HG03175 (cell line): Measurements from ENCODE around the gene CENPO.

Experiments
- ATAC-seq: cut with Tn5 transposase; IDR thresholded peaks from one replicate; pipeline ENCODE4 v1.9.1; 2021; ENCODE audit warnings: mild to moderate bottlenecking, moderate library complexity; ENCODE audit not compliant: unreplicated experiment

CENPO gene

DNA sequence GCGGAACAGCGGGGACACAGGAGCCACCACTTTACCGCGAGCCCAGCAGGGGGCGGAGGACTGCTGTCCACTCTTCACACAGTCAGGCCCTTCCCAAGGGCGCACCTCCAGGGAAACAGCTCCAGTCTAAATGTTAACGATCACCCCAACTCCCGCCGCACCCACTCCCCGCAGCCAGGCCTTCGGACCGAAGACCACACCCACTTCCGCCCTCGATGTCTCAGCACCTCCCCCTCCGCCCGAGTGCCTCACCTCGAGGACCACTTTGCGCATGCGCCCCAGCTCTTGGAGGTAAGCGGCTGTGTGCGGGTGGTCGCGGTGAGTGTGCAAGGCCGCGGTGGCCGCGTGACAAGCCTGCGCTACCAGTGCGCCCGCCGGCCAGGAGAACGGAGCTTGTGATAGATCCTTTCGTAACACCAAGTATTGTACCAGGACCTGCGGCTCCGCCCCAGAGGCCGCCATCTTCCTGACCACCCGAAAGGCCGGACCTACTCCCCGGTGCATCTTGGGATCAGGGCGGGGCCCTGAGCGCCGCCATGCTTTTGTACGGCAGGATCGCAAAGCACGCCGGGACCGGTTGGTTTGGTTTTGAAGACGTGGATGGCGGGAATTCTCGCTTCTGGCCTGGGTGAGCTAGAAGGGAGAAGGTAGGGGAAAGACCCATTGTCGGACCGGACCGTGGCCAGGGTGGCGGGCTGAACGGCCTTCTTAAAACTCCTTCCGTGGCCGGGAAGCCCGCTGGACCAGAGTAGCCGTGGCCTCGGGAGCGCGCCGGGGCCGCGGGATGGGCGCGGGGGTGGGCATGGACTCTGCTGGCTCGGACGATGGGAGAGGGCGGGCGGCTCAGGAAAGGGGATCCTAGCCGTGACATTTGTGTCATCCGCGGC lies at the start of gene CENPO, which contains the start of gene PTRHD1:
CENPO (plus strand) TSS at position 552 of the 887 bp plus-strand sequence. CDS start 495 bp downstream, outside the sequence.
PTRHD1 (minus strand) TSS at position 518 of the 887 bp plus-strand sequence; CDS start at position 504, 14 bp downstream.
- ATAC-seq, result peak; percentile 93

- ATAC-seq, result no peak
These were observed 49.3 kb upstream of the CENPO start for GRCh38 chr2:24743924-24744323.

DNA sequence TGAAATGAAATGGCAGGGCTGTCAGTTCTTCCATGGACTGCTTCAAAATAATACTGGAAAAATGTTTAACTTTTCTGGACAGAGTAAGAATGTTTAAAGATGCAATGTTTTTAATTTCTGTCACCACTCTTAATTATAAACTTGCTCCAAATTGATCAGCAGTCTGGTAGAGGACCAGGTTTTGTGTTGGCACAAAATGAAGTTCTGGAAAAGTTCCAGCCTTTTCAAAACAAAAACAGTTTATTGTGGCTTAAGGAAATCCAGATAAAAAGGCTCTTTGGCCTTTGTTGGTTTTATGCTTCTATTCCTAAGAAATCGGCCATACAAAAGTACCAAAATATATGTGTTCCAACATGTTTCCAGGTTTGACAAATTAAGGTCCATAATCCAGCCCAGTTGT lies 48.9 kb upstream of the CENPO start:
- ATAC-seq, result no peak

GRCh38 chr2:24745825-24746224 lies 47.4 kb upstream of the CENPO start:
- ATAC-seq, result no peak

- no peak for ATAC-seq
These were observed 45.9 kb upstream of the CENPO start for GRCh38 chr2:24747299-24747698.

GRCh38 chr2:24749069-24749691 lies 44.0 kb upstream of the CENPO start:
- no peak for ATAC-seq

- ATAC-seq, result no peak
These were observed 38.1 kb upstream of the CENPO start for GRCh38 chr2:24754985-24755705.

DNA sequence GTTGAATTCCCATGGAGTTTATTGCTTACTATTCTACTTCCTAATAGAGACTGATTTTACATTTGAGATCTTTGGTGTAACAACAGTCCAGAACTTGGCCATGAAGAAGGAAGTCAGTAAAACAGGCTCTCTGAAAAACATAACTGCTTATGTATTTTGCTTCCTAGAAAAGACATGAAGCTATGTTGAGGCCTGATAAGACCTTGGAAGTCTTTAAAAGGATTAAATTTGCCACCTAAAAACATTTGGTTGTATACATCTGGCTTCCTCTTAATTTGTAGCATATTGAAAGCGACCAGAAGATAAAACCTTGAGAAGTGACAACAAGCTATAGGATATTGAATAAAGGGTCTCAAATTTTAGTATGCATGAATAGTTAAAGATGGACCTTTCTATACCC lies 36.4 kb upstream of the CENPO start:
- no peak for ATAC-seq

DNA sequence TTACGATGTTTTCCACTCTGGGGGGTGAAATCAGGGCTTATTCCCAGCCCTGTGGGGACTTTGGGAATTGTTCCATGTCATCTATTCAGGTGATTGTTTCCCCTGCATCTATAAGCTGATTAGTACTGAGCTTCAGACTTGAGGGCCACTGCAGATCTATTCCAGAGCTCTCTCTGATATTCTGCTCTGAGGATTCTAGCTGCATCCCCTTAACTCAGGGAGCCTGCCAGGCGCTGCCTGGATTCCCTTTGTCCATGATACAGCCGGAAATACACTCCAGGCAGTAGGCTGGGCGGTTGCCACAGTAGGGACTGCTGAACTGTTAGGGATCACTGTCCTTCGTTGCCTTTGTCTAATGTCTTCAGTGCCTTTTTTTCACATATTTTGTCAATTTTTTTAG lies 31.4 kb upstream of the CENPO start:
- no peak for ATAC-seq

DNA sequence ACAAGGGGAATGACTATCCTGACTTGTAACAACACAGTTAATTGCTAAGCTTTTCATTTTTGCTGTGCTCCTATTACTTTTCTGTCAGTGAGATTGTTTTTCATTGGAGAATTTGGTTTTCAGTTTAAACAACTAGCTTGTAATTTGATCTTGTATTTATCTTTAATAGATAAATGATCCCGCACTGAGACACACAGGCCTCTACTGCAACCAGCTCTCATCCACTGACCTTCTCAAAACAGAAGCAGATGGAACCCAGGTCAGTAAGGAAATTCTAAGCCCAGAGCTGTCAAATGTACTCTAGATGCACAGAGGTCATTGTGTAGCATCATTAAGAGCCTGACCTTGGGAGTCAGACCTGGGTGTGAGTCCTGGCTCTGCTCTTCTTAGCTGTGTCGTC lies 30.7 kb upstream of the CENPO start:
- no peak for ATAC-seq

- ATAC-seq, result no peak
These were observed 29.4 kb upstream of the CENPO start for GRCh38 chr2:24763843-24764242.

DNA sequence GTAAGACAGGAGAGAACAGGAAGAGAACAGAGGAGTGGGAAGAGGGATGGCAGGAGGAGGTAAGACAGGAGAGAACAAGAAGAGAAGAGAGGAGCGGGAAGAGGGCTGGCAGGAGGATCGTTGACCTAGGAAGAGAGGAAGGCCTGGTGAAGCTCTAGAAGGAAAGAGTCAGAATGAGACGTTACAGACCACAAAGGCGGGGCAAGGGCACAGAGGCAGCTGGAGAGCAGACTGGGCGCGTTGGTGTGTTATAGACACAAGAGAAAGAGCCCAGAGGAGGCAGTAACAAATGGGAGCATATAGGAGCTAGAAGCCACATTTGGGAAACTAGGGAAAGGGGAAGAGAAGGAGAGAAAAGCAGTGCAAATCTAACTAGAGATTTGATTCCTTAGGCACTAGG lies 26.6 kb upstream of the CENPO start:
- no peak for ATAC-seq

DNA sequence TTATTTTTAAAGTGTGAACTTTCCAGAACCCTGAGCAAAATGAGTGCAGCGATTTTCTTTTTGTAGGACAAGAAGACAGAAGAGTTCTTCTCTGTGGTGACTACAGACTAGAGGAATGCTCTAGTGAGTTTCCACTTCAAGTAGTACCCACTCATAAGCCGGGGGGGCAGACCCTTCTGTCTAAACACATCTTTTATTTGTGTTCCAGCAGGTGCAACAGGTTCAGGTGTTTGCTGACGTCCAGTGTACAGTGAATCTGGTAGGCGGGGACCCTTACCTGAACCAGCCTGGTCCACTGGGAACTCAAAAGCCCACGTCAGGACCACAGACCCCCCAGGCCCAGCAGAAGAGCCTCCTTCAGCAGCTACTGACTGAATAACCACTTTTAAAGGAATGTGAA lies 25.2 kb upstream of the CENPO start:
- ATAC-seq, result no peak

GRCh38 chr2:24768601-24769000 lies 24.6 kb upstream of the CENPO start:
- no peak for ATAC-seq

DNA sequence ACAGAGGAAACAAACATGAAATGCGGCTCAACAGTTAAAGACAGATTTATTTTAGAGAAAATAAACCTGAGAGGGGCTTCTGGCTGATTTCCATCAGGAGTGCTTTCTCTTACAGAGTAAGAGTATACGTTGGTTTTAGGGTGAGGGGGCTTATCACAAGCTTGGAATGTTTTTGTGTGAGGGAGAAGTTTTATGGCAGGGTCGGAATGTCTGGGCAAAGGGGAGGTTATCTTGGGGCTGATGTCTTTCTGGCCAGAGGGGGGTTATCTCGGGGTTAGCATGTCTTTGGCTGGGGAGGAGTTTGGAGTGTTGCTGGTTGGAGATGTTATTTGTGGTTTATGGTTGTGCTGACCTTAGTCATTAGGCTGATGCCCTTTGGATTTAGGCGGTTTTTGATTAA lies 22.2 kb upstream of the CENPO start:
- ATAC-seq, result no peak

GRCh38 chr2:24771764-24772586 lies 21.2 kb upstream of the CENPO start:
- no peak for ATAC-seq

DNA sequence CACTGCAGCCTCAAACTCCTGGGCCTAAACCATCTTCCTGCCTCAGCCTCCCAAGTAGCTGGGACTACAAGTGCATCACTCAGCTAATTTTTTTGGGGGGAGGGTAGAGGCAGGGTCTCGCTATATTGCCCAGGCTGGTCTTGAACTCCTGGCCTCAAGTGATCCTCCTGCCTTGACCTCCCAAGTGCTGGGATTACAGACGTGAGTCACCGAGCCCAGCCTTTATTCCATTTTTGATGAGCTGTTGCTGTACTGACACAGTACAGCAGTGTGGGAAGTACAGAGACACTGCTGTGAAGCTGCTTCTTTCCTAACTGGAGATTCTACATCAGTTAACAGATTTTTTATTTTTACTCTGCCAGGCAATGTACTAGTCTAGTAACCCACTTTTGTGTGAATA lies 18.9 kb upstream of the CENPO start:
- ATAC-seq, result no peak

GRCh38 chr2:24779116-24779515 lies 14.1 kb upstream of the CENPO start:
- ATAC-seq, result no peak

DNA sequence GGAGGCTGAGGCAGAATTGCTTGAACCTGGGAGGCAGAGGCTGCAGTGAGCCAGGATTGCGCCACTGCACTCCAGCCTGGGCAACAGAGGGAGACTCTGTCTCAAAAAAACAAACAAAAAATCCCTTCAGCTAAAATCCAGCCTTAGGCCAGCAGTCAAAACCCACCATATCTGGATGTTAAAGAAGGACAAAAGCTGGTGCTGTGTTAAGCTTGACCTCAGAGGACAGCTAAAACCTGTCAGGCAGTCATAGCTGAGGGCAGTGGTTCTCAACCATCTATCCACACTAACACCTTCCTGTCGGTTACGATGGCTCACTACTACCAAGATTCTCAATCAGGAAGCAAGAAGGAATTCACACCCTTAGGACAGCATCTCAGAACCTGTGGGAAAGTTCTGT lies 9.6 kb upstream of the CENPO start:
- no peak for ATAC-seq

GRCh38 chr2:24785671-24786321 lies 7.4 kb upstream of the CENPO start:
- peak; percentile 95 for ATAC-seq
